AG09309 (cell line): Measurements from ENCODE around the gene PLXNC1.

Experiments used
- DNase-seq: peaks from one replicate; pipeline ENCODE4 v3.0.0-alpha.2; 2010; ENCODE audit warnings: low read depth
- H3K4me3 ChIP-seq: 2 replicates; pipeline ENCODE4 v1.5.1; 2011; ENCODE audit warnings: mild to moderate bottlenecking, low read depth, low read length, moderate library complexity; ENCODE audit not compliant: control insufficient read depth
- TF ChIP-seq, protein P1 (sequence below): IDR thresholded peaks from 2 replicates; pipeline ENCODE4 v1.5.1; 2011; ENCODE audit warnings: mild to moderate bottlenecking, low read depth, low read length, inconsistent platforms; ENCODE audit not compliant: insufficient read depth, control insufficient read depth; ENCODE audit errors: missing control alignments

PLXNC1 gene

DNA sequence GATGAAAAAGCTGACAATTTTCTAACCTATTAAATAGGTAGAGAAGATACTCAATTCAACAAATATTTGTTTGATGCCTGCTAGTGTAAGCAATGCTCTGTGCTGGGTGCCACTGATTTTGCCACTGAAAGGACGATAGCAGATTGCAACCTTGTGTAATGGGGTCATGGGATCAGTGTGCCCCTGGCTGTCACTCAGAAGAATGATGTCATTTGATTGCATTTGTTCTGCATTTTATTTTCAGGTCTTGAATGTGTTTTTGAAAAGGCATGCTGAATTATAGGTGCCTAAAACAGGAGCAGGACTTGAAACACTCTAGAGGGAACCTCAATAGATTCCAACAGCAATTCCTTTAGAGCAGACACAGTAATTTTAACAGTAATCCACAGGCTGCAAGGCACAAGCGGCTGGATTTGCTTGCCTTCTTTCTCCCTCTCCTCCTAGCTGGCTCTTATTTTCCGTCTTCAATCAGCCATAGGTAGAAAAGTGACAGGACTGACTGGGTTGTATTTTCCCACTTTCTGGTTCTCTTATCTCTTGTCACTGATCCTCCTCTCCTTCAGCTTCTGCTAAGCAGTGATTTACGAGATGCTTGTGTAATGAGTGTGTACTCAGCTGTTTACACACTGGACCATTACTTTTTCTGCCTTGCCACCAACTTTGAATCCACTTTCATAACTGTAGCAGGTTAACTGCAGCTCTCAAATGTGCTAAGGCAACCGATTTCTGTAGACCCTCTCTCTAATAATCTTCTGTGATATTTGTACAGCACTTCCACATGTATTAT is 4.1 kb downstream of the PLXNC1 start:
- TF ChIP-seq, protein P1, sequence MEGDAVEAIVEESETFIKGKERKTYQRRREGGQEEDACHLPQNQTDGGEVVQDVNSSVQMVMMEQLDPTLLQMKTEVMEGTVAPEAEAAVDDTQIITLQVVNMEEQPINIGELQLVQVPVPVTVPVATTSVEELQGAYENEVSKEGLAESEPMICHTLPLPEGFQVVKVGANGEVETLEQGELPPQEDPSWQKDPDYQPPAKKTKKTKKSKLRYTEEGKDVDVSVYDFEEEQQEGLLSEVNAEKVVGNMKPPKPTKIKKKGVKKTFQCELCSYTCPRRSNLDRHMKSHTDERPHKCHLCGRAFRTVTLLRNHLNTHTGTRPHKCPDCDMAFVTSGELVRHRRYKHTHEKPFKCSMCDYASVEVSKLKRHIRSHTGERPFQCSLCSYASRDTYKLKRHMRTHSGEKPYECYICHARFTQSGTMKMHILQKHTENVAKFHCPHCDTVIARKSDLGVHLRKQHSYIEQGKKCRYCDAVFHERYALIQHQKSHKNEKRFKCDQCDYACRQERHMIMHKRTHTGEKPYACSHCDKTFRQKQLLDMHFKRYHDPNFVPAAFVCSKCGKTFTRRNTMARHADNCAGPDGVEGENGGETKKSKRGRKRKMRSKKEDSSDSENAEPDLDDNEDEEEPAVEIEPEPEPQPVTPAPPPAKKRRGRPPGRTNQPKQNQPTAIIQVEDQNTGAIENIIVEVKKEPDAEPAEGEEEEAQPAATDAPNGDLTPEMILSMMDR: no peak
- H3K4me3 ChIP-seq: no peak overlapping the region
- no peak for DNase-seq

DNA sequence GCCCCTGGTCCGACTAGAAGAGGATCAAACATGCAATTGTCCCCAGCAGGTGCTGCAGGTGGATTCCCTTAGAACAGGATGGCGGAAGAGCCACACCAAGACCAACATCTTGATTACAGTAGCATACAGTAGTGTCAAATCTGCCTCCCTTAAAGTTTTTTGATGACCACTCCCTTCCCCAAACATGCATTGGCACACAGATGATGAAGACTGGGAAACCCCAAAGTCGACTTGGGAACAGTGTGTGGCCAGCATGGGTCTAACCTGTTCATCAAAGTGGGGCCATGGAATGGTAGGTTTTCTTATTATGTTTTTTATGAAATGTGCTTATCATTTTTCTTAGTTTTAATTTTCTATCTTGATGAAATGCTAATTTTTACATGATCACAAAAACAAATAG is 8.8 kb downstream of the PLXNC1 start:
- no peak overlapping the region for H3K4me3 ChIP-seq
- no peak for DNase-seq
- TF ChIP-seq, protein P1: no peak

DNA sequence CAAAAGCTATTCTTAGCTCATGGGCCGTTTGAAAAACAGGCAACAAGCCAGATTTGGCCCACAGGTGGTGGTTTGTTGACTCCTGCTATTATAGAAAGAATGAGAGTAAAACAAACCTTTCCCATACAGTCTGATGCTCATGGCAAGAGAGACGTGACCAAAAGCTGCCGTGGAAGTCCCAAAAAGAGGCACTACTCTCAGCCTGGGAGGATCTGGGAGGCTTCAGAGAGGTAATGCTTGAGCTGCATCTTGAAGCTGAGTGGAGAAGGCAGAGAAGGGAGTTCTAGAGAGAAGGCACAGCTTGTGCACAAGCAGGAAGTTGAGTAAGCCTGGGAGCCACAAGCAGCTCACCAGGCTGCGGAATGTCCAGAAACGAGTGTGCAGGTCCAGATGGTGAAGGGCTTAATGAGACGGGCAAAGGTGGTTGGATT is 9.6 kb downstream of the PLXNC1 start:
- TF ChIP-seq, protein P1: no peak
- no peak overlapping the region for H3K4me3 ChIP-seq
- no peak for DNase-seq

DNA sequence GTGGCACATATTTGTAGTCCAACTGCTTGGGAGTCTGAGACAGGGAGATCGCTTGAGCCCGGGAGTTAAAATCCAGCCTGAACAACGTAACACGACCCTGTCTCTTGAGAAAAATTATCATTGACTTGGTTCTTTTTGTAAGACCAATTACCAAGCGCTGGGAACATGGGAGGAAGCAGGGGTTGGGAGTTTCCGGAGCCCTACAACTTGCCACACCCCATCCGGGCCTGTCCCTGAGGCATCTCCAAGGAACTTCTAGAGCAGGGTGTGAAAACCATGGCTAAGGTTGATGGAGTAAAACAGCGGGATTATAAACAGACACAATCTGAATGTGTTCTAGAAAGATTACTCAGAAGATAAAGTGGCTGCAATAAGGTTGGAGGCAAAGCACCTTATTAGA is 10.3 kb downstream of the PLXNC1 start:
- no peak for DNase-seq
- TF ChIP-seq, protein P1: no peak
- no peak overlapping the region for H3K4me3 ChIP-seq

DNA sequence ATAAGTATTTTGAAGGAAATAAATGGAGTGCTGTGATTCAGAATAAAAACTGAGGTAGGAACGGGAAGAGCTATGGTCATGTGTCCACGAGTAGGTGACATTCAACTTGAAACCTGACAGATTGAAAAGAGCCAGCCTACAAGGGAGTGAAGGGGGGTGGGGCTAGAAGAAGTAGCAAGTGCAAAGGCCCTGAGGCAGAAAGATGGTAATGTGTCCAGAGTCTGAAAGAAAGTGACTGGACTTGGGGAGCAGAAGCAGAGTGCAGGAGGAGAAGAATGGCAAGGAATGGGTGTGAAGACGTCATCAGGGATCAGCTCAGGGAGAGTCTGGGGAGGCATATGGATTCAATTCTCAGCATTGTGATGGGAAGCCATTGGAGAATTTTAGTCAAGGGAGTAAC is 13.7 kb downstream of the PLXNC1 start:
- TF ChIP-seq, protein P1: no peak
- H3K4me3 ChIP-seq: no peak overlapping the region
- DNase-seq: no peak

DNA sequence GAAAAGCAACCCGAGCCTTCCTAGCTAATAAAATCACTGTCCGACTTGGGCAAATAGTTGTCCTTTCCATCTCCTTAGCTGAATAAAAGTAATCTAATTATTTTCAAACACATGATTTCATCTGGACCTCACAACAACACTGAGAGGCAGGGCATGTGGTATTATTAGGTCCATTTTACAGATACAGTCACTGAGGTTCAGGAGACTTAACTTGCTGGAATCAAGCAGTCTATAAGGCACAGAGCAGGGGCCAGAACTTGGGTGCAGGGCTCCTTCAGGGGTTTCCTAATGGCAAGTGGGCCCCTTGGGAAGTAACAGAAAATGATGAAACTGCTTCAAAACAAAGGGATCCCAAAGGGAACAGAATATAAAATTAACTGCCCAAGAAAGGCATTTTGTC is 15.5 kb downstream of the PLXNC1 start:
- no peak overlapping the region for H3K4me3 ChIP-seq
- TF ChIP-seq, protein P1: no peak
- DNase-seq: no peak
